NT2/D1 (cell line): Measurements from ENCODE around the gene KCP.
"Not testable (repeated sequence)": the region's sequence is repeated elsewhere in the genome, so short reads cannot be mapped to it uniquely, and the experiment has no call there.

Experiments
- DNase-seq: peaks from one replicate; pipeline ENCODE4 v3.0.0-alpha.2; 2011; ENCODE audit warnings: low read depth, low spot score
- H3K27me3 ChIP-seq: 2 replicates; pipeline ENCODE4 v1.6.0; 2011; ENCODE audit warnings: mild to moderate bottlenecking; ENCODE audit not compliant: insufficient read length, insufficient read depth
- H3K36me3 ChIP-seq: 2 replicates; pipeline ENCODE4 v1.6.1; 2011; ENCODE audit warnings: mild to moderate bottlenecking, low read length, mixed read lengths; ENCODE audit not compliant: insufficient read depth, insufficient read length
- H3K4me1 ChIP-seq: 2 replicates; pipeline ENCODE4 v1.5.1; 2011; ENCODE audit not compliant: insufficient read depth, insufficient read length
- H3K4me3 ChIP-seq: 2 replicates; pipeline ENCODE4 v1.5.1; 2011; ENCODE audit warnings: low read depth; ENCODE audit not compliant: insufficient read length
- H3K9ac ChIP-seq: 2 replicates; pipeline ENCODE4 v1.6.0; 2011; ENCODE audit warnings: low read depth; ENCODE audit not compliant: insufficient read length
- H3K9me3 ChIP-seq: 2 replicates; pipeline ENCODE4 v1.5.1; 2011; ENCODE audit warnings: mild to moderate bottlenecking, low read length; ENCODE audit not compliant: insufficient read depth
- SUZ12 ChIP-seq: IDR thresholded peaks from 2 replicates; pipeline ENCODE4 v1.6.1; 2011; ENCODE audit not compliant: insufficient read length, insufficient read depth; ENCODE audit errors: extremely low read depth
- YY1 ChIP-seq: IDR thresholded peaks from 2 replicates; pipeline ENCODE4 v1.6.1; 2011; ENCODE audit not compliant: insufficient read length, insufficient read depth
- ZNF274 ChIP-seq: IDR thresholded peaks from 2 replicates; pipeline ENCODE4 v1.6.1; 2011; ENCODE audit warnings: mild to moderate bottlenecking, low read depth, low read length

Gene KCP

DNA sequence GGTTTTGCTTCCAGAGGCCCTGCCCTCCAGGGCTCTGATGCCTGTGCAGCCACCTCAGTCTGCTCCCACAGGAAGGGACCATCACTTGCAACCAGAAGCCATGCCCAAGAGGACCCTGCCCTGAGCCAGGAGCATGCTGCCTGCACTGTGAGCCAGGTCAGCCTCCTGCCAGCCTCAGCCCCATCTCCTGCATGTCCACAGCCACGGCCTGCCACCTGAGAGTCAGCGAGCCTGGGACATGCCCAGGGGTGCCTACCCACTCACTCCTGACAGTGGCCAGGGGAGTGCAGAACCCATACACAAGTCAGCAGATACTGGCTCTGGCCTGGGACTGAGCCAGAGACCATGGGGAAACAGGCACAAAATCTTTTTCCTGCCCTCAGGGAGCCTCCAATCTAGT lies 6.6 kb upstream of the KCP start:
- Histone ChIP-seq H3K4me1 (peaks cover 4% of the 10 kb centered on the region), H3K4me3 (no peak overlapping the region), H3K27me3 (no peaks in the 10 kb centered on the region), H3K9me3 (no peaks in the 10 kb centered on the region), H3K36me3 (no peaks in the 10 kb centered on the region), H3K9ac (no peak overlapping the region)
- no peak for TF ChIP-seq YY1
- TF ChIP-seq ZNF274 = no peak
- no peak for TF ChIP-seq SUZ12
- no peak for DNase-seq

DNA sequence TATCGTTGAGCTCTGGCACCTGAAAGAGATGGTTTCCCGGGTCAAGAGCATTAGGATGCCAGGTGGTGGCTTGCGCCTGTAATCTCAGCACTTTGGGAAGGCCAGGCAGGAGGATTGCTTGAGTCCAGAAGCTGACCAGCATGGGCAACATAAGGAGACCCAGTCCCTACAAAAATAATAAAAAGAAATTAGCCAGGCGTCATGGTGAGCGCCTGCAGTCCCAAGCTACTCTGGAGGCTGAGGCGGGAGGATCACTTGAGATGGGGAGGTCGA lies 6.1 kb upstream of the KCP start:
- Histone ChIP-seq H3K36me3 (no peaks in the 10 kb centered on the region), H3K27me3 (no peaks in the 10 kb centered on the region), H3K4me1 (peaks cover 7% of the 10 kb centered on the region), H3K9ac (no peak overlapping the region), H3K9me3 (no peaks in the 10 kb centered on the region), H3K4me3 (no peak overlapping the region)
- no peak for DNase-seq
- no peak for TF ChIP-seq ZNF274
- TF ChIP-seq YY1 = no peak
- no peak for TF ChIP-seq SUZ12

DNA sequence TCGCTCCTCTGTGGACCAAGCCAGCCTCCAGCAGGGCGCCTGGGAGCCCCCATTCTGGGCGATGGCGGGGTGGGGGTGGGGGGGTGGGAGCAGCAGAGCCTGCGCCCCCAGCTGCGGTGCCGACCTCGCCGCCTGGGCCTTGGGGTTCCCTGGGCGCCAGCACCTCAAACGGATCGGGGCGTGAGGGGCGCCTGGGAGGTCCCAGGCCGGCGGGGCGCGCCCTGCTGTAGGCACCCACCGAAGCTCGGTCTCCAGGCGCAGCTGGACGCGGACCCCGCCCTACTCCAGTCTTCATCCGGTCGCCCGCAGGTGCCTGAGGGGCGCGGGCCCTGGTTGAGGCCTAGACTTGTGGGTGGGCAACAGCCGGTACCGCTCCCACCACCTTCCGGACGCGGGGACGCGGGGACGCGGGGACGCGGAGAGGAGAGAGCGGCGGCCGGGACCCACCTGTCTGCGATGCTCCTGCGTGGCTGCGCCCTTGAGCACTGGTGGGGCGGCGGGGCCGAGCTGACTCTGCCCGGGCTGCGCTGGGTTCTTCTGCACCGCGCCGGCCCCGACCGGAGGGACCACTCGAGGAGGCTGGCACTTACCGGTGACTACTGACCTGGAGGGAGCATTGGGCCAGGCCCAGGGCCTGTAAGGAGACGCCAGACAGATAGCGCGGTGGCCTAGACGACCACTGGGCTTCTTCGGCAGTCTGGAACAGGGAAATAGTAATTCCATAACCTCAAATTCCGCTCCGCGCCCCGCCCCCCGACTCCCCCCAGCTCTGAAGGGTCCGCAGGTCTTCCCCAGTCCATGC lies 5.5 kb upstream of the KCP start:
- H3K4me1 ChIP-seq = peaks cover 8% of the 10 kb centered on the region
- no peak overlapping the region for H3K9ac ChIP-seq
- no peaks in the 10 kb centered on the region for H3K36me3 ChIP-seq
- H3K27me3 ChIP-seq = no peaks in the 10 kb centered on the region
- no peak for DNase-seq
- no peaks in the 10 kb centered on the region for H3K9me3 ChIP-seq
- TF ChIP-seq SUZ12 (no peak), ZNF274 (no peak), YY1 (no peak)
- no peak overlapping the region for H3K4me3 ChIP-seq

DNA sequence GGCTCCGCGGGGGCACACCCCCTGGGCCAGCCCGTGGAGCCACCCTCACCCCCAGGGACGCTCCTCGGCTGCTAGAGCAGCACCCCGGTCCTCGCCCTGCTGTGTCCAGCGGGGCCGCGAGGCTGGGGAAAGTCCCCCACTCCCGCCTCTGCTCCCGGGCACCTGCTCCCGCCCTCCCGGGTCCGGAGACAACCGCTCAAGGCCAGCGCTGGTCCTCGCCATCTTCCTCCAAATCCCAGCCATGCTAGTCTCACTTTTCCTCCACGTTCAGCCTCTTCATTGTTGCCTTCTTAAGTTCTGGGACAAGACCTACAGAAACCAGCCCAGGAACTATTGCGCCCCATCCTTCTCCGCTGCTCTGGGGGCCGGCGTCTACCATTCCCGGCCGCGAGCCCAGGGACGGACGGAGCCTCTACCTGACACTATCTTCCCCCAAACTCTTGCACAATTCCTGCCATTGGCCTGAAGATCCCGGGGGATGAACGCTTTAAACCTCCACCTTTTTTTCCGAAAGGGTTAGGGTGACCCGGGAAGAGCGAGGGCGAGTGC lies 4.8 kb upstream of the KCP start:
- no peak for DNase-seq
- H3K27me3 ChIP-seq = no peaks in the 10 kb centered on the region
- TF ChIP-seq SUZ12 (no peak), YY1 (no peak), ZNF274 (no peak)

DNA sequence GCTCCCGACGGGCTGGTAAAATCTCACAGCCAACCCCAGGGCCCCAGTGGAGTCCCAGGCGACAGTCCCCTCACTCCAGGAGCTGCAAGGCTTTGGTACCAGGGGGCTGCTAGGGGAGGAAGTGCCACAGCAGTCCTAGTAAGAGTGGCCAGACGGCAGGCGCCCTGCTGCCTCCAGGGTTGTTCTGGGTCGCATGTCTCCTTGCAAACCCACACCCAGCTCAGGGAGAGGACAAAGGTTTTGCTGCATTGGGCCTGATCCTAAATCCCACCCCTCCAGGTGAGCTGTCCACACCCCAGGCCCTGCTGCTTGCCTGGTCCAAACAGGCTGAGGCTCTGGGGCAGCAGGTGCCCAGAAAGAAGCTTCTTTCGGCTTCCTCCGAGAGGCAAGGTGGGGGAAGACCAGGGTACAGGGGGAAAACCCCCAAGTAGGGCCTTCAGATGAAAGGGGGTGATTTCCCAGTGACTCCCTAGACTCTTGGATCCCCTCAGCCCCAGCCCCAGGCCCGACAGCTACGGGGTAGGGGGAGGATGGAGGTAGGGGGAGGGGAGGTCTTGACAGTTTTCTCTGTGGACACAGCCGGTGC lies 4.2 kb upstream of the KCP start:
- no peak for DNase-seq
- TF ChIP-seq SUZ12 (no peak), ZNF274 (no peak), YY1 (no peak)
- H3K4me3 ChIP-seq = no peak overlapping the region
- no peaks in the 10 kb centered on the region for H3K27me3 ChIP-seq
- H3K36me3 ChIP-seq = no peaks in the 10 kb centered on the region
- peaks cover 8% of the 10 kb centered on the region for H3K4me1 ChIP-seq
- H3K9me3 ChIP-seq = no peaks in the 10 kb centered on the region
- no peak overlapping the region for H3K9ac ChIP-seq

More for the DNA sequence above, 4.8 kb upstream of the KCP start:
- Histone ChIP-seq H3K36me3 (no peaks in the 10 kb centered on the region), H3K9me3 (no peaks in the 10 kb centered on the region), H3K9ac (no peak overlapping the region), H3K4me3 (no peak overlapping the region), H3K4me1 (peaks cover 8% of the 10 kb centered on the region)

DNA sequence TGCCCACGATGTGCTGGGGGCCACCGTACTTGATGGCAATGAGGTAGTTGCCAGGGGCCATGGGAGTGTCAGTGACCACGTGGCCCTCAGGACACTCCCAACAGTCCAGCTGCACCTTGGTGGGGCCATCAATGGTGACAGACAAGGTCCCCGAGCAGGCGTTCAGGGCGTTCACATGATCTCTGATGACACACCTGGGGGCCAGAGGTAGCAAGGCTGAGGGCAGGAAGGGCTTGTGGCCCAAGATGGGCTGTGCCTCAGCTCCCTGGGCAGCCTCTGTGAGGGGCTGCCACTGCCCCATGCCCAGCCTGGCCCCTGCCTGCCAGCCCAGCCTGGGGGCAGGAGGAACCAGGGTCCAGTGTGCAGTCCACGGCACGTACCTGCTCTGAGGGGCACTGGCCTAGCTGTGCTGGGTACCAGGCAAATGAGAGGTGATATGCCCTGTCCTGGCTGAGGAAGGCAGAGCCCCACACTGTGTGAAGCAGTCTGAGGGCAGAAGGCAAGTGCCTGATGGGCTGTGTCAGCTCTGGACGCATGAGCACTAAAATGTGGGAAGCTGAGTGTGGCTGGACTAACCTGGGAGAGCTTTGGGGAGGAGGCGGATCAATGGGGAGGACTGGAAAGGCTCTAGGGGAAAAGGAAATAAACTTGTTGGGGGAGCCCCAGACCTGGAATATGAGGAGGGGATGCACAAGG lies 3.5 kb upstream of the KCP start:
- H3K27me3 ChIP-seq = no peaks in the 10 kb centered on the region

DNA sequence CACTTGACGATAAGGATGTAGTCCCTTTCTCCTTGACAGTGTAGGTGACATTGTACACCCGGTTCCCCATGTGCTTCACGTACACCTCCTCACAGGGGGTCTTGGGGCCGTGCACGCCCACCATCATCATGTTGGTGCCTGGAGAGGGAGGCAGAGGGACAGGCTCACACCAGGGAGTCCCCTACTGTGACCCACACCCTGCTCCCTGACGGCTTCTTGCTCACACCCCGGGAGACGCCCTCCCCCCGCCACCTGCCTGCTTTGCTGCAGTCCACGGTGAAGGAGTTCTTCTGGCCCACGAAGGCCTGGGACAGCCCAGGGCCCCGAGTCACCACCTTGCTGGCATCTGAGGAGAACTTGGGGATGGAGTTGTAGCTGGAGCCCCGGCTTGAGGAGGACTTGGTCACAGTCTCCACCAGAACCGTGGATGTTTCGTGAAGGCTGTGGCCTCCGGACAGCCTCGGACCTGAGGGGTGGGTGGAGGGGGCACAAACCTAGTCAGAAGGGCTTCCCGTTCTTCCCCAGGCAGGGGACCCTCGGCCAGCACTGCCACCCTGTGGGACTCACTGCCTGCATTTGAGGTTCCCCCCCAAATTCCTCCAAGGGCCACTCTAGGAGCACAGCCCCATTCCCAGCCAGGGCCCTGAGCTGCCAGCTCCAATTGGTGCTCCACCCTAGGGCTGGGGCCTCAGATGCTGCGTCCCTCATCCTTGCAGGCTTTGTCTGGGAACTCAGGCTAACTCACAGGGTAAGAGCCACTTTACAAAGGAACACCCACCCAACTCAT lies 2.4 kb upstream of the KCP start:
- not testable (repeated sequence) for H3K9me3 ChIP-seq, H3K27me3 ChIP-seq, DNase-seq, H3K9ac ChIP-seq, H3K4me3 ChIP-seq, H3K36me3 ChIP-seq, H3K4me1 ChIP-seq

More for the DNA sequence above, 3.5 kb upstream of the KCP start:
- no peak overlapping the region for H3K4me3 ChIP-seq
- peaks cover 8% of the 10 kb centered on the region for H3K4me1 ChIP-seq
- no peaks in the 10 kb centered on the region for H3K36me3 ChIP-seq
- no peaks in the 10 kb centered on the region for H3K9me3 ChIP-seq
- DNase-seq = no peak
- no peak overlapping the region for H3K9ac ChIP-seq
- TF ChIP-seq ZNF274 (no peak), SUZ12 (no peak), YY1 (no peak)
